Activated CD4-positive, alpha-beta T cell treated with anti-CD3 and anti-CD28 coated beads, Interleukin-2, Interleukin-6, amounts not matched to agents 100 ng/mL and 50 ng/mL, durations not matched to agents 16 hours and 8 hours (primary cell): Measurements from ENCODE around the gene ARHGEF16.

Experiments
- DNase-seq: peaks from one replicate; pipeline ENCODE4 v3.0.0-alpha.2; 2020

Gene ARHGEF16

DNA sequence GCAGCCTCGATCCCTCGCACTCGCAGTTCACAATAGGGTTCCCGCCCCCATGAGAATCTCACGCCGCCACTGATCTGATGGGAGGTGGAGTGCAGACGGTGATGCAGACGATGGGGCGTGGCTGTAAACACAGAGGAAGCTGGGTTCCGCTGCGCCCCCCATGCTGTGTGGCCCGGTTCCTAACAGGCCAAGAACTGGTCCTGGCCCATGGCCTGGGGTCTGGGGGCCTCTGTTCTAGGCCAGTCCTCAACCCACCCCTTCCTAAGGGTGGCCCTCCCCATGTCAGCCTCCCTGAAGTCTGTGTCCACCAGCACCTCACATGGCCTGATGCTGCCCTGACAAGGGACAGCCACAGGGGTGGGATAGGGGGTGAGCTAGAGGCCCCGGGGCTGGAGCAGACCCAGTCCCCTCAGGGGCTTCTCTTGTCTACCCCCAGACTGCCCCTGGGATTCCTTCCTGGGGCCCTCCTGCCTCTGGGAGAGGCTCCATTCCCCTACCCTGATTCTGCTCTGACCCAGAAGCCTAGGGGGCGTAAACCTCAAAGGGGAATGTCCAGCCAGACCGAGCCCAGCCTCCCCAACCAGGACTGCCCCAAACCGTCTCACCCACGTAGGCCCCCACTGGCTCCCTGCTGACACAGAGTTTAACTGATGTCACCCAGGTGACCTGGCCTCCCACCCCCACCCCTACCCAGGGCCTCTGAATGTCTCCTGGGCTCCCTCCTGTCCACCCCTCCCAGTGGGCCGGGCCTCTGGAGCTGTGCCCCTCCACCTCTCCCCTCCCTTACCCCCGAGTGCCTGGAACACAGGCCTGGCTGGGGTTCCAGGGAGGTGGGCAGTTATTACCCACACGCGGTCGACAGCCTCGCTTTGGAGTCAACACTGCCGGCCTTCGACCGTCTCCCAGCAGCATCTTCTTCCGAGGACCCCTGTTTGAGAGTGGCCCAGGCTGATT is 14.8 kb upstream of the ARHGEF16 start:
- no peak for DNase-seq

DNA sequence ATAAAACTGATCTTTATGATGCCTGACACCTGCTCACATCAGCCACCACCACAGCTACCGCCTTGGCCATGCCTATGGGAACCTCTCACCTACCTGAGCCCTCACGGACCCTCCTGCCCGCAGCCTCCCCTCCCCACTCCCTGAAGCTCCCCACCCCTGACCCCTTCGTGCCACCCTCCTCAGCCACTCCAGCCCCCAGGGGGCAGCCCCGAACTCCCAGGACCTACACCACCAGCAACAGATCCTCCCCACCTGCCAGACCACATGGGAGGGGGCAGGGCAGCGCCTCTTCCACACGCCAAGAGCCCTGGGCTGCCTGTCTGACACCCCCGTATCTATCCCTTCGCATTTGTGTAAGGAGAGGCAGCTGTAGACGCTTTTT is 14.2 kb upstream of the ARHGEF16 start:
- DNase-seq: no peak

DNA sequence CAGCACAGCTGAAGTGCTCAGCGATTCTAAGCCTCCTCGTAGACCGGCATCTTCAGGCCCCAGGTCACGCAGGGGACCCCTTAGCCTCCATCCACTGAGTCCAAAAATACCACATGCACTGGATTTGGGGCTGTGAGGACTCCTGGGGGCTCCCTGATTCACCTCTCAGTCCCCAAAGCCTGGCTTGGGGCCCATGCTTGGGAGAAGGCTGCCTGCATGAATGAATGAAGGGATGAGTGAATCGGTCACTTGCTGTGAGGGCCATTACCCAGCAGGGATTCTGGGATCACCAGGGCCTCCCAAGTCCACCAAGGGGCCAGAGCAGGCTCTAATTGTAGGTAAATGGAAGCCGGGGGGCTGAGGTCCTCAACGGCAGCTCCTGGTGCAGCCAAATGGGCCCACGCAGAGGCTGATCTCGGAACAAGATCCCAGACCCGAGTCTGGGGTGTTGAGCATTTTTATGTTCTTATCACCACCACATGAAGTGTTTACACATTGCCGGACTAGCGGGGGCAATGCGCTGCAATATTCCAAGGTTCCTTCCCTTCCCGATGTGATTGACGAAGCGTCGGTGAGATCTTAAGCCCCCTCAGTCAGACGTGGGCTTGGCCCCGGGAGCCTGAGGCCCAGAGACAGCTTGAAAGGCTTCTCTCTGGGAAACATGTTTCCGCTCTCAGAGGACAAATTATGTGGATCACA is 13.6 kb upstream of the ARHGEF16 start:
- no peak for DNase-seq

GRCh38 chr1:3441410-3441847 is 13.0 kb upstream of the ARHGEF16 start:
- DNase-seq: no peak

GRCh38 chr1:3441880-3442279 is 12.6 kb upstream of the ARHGEF16 start:
- no peak for DNase-seq

DNA sequence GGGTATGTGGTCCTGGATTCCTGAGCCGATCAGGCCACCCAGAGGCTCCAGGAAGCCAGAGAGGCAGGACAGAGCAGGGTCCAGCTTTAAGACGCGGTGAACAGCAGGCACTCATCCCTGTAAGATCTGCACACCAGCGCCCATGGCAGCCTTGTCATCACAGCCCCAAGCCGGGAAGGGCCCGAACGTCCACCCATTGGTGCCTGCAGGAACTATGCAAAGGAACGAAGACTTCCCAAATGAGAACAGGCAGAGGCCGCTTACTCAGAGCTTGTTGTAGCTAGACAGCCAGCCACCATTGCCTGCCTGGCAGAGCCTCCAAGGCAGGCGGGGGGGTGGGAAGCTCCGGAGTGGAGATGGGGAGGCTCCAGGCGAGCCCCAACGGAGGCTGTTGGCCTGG is 12.1 kb upstream of the ARHGEF16 start:
- no peak for DNase-seq

GRCh38 chr1:3442901-3443300 is 11.6 kb upstream of the ARHGEF16 start:
- no peak for DNase-seq

- DNase-seq: no peak
These were observed 10.7 kb upstream of the ARHGEF16 start for GRCh38 chr1:3443807-3444206.

DNA sequence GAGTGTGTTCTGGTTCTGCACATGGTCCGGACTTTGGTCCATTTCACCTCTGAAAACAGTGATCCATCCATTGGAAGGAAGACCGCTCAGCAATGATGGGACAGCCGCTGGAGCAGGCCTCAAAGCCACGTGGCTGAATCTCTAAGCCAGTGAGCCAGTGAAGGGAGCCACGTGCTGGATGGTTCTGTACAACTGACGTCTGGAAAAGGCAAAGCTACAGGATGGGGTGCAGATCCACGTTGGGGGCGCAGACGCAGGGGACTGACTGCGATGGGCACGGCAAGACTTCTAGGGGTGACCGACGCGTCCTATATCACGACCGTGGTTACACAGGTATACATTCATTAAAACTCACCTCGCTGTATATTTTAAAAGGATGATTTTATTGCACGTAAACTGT is 10.2 kb upstream of the ARHGEF16 start:
- DNase-seq: no peak

GRCh38 chr1:3444736-3445135 is 9.7 kb upstream of the ARHGEF16 start:
- no peak for DNase-seq

DNA sequence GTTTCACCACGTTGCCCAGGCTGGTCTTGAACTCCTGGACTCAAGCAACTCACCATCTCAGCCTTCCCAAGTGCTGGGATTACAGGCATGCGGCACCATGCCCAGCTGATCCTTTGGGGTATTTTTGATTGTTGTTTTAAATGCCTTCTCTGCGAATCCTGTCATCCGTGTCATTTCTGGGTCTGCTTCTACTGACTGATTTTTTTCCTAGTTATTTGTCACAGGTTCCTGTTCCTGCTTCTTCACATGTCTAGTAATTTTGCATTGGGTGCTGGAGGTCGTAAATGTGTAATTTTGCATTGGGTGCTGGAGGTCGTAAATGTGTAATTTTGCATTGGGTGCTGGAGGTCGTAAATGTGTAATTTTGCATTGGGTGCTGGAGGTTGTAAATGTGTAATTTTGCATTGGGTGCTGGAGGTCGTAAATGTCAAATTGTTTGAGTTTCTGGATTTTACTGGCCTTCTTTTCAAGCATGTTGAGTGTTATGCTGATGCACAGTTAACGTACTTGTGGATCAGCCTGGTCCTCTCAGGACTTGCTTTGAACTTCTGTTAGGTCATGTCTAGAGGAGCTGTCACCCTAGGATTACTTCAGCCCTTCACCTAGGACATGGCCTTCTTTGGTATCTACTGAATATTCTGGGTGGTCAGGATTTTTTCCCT is 4.1 kb upstream of the ARHGEF16 start:
- DNase-seq: no peak

- no peak for DNase-seq
These were observed 3.5 kb upstream of the ARHGEF16 start for GRCh38 chr1:3450983-3451382.

DNA sequence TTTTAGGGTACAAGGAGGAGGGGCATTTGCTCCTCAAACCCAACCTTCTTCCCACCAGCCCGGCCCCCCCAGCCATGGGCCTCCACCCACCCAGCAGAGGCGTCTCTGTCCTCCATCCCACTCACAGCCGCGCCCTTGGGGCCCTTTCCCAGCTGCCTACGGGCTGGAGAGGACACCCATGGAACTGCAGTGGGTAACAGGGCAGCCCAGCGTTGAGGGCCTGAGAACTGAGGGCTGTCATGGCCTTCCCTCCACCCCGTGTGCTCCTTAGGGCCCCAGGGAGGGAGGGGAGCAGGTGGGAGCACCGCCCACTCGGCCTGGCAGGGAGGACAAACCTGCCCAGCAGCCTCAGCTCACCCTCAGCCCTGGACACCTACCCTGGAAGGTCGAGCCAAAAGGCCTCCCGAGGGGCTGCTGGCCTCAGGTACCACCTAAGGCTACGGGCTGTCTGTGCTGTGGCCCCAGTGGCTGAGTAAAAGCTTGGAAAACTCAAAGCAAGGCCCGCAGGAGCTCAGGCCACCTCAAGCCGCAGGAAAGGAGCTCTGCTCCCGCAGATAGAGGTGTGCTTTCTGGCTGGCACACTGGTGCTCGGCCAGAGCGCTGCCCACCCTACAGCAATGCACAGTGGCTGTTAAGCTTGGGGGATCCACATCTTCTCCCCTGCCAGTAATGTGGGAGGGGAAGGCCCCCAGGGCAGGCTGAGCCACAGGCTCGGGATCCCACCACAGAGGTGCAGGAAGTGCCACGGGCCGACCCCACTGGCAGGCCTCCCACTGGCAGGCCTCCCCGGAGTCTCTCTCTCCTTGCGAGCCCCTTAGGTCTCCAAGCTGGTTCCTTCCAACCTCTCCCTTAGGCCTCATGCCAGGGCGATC is 2.2 kb upstream of the ARHGEF16 start:
- DNase-seq: no peak

DNA sequence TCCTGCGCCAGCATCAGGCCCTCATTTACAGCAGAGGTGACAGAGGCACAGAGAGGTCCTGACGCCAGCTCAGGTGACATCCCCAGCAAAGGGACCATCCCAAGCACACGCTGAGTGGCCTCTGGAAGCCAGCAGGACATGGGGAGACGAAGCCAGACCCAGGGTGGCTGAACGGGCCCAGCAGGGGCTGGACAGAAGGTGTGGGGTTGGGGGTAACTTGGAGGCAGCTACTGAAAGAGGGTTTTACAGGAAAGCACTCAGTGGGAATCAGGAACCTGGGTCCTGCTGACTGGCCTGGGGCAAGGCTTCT is 1.6 kb upstream of the ARHGEF16 start:
- DNase-seq: no peak

DNA sequence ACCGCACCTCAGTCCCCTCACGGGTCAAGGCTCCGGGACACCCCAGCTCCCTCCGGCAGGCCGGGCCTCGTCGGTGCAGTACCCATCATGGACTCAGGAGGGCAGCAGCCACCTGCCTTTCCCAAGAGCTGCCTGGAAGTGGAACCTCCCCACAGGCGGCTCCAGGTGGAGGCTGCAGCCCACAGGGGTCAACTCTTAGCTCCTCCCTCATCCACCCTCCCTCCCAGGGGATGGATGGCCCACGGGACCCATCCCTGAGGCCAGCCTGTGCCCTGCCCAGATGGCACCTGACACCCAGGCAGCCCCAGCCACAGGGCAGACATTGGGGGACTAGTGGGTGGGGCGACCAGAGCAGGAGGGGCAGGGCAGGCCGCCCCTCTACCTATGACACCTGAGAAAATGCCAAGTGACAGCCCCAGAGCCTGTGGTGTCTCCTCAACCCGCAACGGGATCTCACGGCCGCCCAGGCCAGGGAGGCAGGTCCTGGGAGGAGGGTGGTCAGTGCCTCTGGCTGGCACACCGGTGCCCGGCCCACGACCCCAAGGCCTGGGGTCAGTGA is 1.2 kb upstream of the ARHGEF16 start:
- DNase-seq: peak; percentile 80

DNA sequence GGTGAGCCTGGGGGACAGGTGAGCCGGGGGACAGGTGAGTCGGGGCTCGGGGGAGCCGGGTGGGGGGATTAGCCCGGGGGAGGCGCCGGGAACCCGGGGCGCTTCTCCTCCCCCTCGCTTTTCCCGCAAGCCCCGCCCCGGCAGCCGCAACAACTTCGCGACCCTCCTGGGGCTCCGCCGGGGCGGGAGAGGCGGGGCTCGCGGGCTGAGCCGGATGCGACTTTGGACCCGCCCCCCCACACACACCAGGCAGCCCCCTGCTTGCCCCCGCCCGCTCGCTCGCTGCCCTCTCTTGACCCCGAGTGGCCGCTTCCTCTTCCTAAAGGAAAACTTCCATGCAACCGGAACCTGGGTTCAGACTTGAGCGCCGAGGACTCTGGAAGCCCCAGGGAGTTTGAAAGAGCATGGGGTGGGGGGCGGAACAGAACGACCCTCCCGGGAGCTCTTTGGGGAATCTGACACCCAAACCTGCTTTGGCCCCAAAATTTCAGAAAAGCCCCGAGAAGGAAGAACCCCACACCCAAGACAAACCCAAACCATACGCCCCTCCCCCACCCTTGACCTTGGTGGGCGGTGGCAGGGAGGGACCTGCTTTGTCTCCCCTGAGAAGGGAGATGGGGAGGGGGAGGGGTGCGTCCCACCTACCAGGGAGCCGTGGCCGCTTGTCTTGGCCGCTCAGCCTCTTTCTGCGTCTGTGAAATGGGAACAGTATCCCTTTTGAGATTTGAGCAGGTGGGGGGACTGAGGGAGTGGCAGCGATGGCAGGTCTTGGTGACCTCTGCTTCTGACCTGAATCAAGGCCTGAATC is 550 bp downstream of the ARHGEF16 start:
- no peak for DNase-seq

DNA sequence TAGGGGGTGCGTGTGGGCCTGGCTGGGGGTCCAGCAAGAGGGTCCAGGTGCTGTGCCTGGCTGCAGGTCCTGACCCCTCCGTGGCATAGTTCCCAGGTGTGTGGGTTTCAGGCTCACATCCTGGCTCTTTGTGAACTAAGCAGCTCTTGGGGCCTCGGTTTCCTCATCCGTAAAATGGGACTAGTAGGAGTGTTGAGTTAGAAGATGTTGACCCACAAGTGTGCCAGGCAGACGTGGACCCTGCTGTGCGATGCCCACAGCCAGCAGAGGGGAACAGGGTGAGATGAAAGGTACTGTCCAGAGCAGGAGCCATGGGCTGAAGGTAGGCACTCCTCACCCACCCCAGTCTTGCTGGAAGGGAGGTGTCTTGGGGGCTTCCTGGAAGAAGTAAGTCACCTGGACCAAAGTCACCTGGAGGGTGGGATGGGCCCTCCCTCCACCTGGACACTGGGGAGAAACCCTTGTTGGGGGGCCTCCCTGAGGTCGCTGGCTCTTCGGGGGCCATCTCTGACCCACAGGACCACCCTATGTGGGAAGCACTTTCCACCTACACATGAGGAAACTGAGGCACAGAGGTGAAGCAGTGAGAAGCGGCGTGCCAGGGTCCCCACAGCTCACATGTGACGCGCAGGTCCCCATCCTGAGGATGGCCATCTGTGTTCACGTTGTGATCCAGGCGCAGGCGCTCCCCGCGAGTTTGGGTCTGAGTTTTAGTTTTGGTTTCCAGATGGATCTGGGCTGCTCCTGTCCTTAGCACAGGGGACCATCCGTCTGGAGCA is 1.4 kb downstream of the ARHGEF16 start:
- DNase-seq: no peak

DNA sequence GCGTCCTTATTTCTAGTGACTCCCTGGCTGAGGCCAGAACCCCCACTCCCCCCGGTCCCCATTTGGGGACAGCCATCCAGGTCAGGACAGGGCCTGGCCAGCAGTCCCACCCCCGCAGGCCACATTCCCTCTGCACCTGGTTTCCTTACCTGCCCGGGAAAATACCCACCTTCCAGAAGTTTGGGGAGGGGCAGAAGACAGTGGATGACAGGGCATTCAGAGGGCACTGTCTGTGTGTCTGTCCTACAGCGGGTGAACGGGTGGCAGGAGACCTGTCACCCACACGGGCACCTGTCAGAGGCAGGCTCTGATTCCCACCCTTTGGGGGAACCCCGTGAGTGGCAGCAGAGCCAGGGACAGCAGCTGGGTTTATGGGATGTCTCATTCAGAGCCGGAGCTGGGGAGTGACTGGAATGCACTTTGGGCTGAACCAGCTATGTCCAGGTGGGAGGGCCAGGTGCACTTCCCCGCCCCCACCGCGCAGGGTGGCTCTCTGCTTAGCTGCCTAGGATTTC is 2.0 kb downstream of the ARHGEF16 start:
- DNase-seq: no peak

- DNase-seq: no peak
These were observed 2.8 kb downstream of the ARHGEF16 start for GRCh38 chr1:3456964-3457909.
